ENCODE data around the gene PAQR8.

The PAQR8 gene

GRCh38 chr6:52388790-52389189, 26.8 kb downstream of the PAQR8 start:
- DNase-seq (ENCODE audit: insufficient read length, low spot score) (no peak), FAIRE-seq (no peak)
- TF ChIP-seq, protein P1, sequence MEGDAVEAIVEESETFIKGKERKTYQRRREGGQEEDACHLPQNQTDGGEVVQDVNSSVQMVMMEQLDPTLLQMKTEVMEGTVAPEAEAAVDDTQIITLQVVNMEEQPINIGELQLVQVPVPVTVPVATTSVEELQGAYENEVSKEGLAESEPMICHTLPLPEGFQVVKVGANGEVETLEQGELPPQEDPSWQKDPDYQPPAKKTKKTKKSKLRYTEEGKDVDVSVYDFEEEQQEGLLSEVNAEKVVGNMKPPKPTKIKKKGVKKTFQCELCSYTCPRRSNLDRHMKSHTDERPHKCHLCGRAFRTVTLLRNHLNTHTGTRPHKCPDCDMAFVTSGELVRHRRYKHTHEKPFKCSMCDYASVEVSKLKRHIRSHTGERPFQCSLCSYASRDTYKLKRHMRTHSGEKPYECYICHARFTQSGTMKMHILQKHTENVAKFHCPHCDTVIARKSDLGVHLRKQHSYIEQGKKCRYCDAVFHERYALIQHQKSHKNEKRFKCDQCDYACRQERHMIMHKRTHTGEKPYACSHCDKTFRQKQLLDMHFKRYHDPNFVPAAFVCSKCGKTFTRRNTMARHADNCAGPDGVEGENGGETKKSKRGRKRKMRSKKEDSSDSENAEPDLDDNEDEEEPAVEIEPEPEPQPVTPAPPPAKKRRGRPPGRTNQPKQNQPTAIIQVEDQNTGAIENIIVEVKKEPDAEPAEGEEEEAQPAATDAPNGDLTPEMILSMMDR (IDR thresholded peaks at IDR 0.05; ENCODE audit: insufficient read depth, missing control alignments) = no peak

DNA sequence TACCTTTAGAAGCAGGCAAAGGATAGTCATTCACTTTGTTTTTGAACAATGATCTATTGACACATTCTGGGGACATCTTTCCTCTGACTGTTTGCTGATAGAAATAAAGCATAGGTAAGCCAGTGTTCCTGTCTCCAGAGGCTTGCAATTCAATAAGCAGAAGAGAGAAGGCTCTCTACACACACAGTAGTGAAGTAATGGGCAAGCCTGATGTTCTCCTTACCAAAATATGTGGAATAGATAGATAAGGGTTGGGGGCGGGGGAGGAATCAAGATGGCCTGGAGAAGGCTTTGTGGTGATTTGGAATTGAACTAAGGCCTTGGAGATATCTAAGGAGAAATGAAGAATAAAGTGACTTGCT, 27.3 kb downstream of the PAQR8 start:
- no peak for FAIRE-seq
- DNase-seq (ENCODE audit: insufficient read length, low spot score) = no peak
- TF ChIP-seq, protein P1 (IDR thresholded peaks at IDR 0.05; ENCODE audit: insufficient read depth, missing control alignments) = no peak

GRCh38 chr6:52389626-52390360, 27.8 kb downstream of the PAQR8 start:
- TF ChIP-seq, protein P1 (IDR thresholded peaks at IDR 0.05; ENCODE audit: insufficient read depth, missing control alignments) = no peak
- DNase-seq (ENCODE audit: insufficient read length, low spot score) (no peak), FAIRE-seq (no peak)

GRCh38 chr6:52390361-52390727, 28.4 kb downstream of the PAQR8 start:
- TF ChIP-seq, protein P1 (IDR thresholded peaks at IDR 0.05; ENCODE audit: insufficient read depth, missing control alignments) = no peak
- no peak for FAIRE-seq
- no peak for DNase-seq (ENCODE audit: insufficient read length, low spot score)

DNA sequence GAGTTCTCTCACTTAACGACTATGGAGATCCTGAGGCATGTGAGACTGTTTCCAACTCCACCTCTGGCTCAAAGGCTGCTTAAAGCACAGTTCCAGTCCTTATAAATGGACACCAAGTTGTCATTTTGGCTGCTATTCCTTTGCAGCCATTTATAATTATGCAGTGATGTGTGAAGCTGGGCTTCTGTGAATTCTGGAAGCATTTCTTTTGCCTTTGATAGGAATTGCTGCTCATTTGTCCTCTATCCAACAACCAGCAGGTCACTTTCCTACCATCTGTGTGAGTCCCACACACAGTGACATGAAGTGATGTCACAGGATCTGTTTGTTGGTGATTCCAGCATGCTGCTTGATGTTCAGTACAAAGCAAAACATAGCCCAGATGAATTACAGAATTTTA, 29.6 kb downstream of the PAQR8 start:
- no peak for DNase-seq (ENCODE audit: insufficient read length, low spot score)
- no peak for FAIRE-seq
- TF ChIP-seq, protein P1 (IDR thresholded peaks at IDR 0.05; ENCODE audit: insufficient read depth, missing control alignments) = no peak

GRCh38 chr6:52392944-52393343, 31.0 kb downstream of the PAQR8 start:
- FAIRE-seq = no peak
- TF ChIP-seq, protein P1 (IDR thresholded peaks at IDR 0.05; ENCODE audit: insufficient read depth, missing control alignments) = no peak
- DNase-seq (ENCODE audit: insufficient read length, low spot score) = no peak

DNA sequence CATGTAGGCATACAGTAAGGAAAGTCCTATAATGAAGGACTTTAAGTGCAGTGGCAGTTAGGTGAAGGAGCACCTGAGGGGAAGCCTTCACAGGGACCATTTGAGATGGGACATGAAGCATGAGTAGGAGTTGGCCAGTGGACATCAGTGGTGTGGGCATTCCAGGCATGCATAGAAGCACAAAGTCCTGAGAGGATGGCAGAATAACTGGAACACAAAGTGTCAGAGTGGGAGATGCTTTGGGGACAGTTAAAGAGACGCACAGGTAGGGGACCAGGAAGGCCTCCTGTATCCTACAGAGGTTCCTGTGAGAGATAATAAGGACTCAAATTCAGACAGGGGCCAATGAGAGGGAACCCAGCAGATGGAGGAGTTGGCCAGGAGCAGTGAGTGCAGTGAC, 31.8 kb downstream of the PAQR8 start:
- TF ChIP-seq, protein P1 (IDR thresholded peaks at IDR 0.05; ENCODE audit: insufficient read depth, missing control alignments) = no peak
- FAIRE-seq (no peak), DNase-seq (ENCODE audit: insufficient read length, low spot score) (no peak)
